HFFc6 (cell line): ENCODE data around the gene USP53. TPM values are rescaled to one million over a fixed set of nuclear protein-coding genes. Genes with fewer than 3 reads are reported as not detected.

Source experiments
- DNase-seq: peaks from one replicate; pipeline ENCODE4 v3.0.0-alpha.2; 2018
- H3K27ac Mint-ChIP-seq: 2 replicates; pipeline ENCODE4 v1.8.0; 2020; ENCODE audit warnings: mild to moderate bottlenecking, mixed read lengths
- H3K27me3 Mint-ChIP-seq: 2 replicates; pipeline ENCODE4 v1.8.0; 2021; ENCODE audit warnings: mild to moderate bottlenecking, moderate library complexity, mixed read lengths; ENCODE audit not compliant: insufficient read depth
- H3K36me3 Mint-ChIP-seq: 2 replicates; pipeline ENCODE4 v1.8.0; 2021; ENCODE audit warnings: low read depth, mixed read lengths
- H3K4me1 Mint-ChIP-seq: 2 replicates; pipeline ENCODE4 v1.8.0; 2020; ENCODE audit warnings: low read depth, mixed read lengths
- H3K4me3 Mint-ChIP-seq: 2 replicates; pipeline ENCODE4 v1.8.0; 2020; ENCODE audit warnings: mild to moderate bottlenecking, moderate library complexity, mixed read lengths
- H3K9me3 Mint-ChIP-seq: 2 replicates; pipeline ENCODE4 v1.8.0; 2020; ENCODE audit warnings: mild to moderate bottlenecking, mixed read lengths
- total RNA-seq, 6 experiments: library from RNA; stranded (reverse); fragmentation: NEBNext Ultra II Directional; extraction: Animal tissue kit (Norgen Biotek cat#: 25700); gene quantifications; 2 replicates in 1 of 6; 3 replicates in 5 of 6; pipeline ENCODE4 v1.2.3, GENCODE V29; 2021
- TF ChIP-seq, protein P1 (sequence below): fragments of 200-600 bp; sonication (generic); IDR thresholded peaks from 2 replicates; pipeline ENCODE4 v1.5.0; 2021; ENCODE audit warnings: antibody characterized with exemption, mild to moderate bottlenecking

USP53 gene
- total RNA-seq, 6 experiments from 2014 or later = 113 to 187 (median 120) TPM

DNA sequence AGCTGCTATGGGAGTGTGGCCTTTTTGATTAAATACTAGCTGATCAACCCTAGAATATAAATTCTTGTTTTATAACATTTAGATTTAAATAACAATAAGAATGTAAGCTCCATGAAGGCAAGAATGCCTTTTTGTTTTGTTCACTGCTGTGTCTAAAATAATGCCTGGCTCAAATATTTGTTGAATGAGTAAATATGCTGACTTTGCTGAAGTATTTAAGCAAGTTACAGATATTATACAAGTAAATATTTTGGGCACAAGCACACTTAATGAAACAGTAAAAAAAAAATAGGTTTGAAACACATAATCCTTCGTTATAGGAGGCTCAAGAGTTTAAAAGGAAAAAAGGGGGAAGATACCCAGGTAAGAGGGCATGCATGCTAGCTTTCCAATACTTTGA lies 85.3 kb downstream of the USP53 start:
- TF ChIP-seq, protein P1, sequence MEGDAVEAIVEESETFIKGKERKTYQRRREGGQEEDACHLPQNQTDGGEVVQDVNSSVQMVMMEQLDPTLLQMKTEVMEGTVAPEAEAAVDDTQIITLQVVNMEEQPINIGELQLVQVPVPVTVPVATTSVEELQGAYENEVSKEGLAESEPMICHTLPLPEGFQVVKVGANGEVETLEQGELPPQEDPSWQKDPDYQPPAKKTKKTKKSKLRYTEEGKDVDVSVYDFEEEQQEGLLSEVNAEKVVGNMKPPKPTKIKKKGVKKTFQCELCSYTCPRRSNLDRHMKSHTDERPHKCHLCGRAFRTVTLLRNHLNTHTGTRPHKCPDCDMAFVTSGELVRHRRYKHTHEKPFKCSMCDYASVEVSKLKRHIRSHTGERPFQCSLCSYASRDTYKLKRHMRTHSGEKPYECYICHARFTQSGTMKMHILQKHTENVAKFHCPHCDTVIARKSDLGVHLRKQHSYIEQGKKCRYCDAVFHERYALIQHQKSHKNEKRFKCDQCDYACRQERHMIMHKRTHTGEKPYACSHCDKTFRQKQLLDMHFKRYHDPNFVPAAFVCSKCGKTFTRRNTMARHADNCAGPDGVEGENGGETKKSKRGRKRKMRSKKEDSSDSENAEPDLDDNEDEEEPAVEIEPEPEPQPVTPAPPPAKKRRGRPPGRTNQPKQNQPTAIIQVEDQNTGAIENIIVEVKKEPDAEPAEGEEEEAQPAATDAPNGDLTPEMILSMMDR = no peak
- no peak for DNase-seq
- H3K4me1 Mint-ChIP-seq = peaks cover 60% of the 10 kb centered on the region
- peaks cover 31% of the 10 kb centered on the region for H3K27me3 Mint-ChIP-seq
- H3K9me3 Mint-ChIP-seq = peaks cover 18% of the 10 kb centered on the region; the same call in 1 of the 2 replicates
- H3K27ac Mint-ChIP-seq = peak overlapping the region; percentile 97
- H3K36me3 Mint-ChIP-seq = peaks cover 58% of the 10 kb centered on the region
- peak overlapping the region; percentile 92 for H3K4me3 Mint-ChIP-seq

DNA sequence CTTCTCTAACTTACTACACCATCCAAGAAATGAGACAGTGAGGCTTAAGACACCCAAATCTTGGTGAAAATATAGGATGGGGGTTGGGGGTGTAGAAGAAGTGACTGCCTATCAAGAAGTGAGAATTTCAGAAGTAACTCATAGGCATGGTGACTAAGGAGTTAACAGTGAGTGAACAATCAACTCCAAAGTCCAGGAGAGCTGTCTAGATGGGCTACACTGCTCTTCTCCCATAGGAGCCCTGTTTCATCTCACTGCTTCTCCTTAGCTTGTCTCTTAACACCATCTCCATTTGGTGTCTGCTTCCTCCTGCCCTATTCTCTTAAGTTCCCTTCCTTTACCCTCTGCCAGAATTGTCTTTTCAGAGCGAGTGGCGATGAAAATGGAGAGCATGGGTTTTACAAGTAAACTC lies 86.8 kb downstream of the USP53 start:
- H3K4me3 Mint-ChIP-seq = peak overlapping the region; percentile 92
- DNase-seq = no peak
- peaks cover 54% of the 10 kb centered on the region for H3K36me3 Mint-ChIP-seq
- H3K4me1 Mint-ChIP-seq = peaks cover 60% of the 10 kb centered on the region
- peak overlapping the region; percentile 97 for H3K27ac Mint-ChIP-seq
- peaks cover 18% of the 10 kb centered on the region; the same call in 1 of the 2 replicates for H3K9me3 Mint-ChIP-seq
- peaks cover 31% of the 10 kb centered on the region for H3K27me3 Mint-ChIP-seq
- TF ChIP-seq, protein P1 = no peak

DNA sequence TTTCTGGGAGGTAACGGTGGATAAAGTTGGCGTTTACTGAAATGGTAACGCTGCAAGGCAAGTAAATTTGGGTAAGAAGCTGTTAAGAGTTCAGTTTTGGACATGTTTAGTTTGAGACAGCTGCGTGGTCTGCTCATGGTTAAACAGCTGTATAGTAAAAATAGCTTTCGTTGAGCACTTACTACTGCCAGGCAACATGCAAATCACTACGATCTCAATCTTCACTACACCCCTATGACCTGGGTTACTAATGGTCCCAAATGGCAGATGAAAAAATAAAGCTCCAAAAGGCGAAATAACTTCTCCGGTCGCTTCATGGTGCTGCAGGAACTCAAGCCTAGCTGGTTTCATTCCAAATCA lies 87.2 kb downstream of the USP53 start:
- Mint-ChIP-seq H3K4me1 (peaks cover 58% of the 10 kb centered on the region), H3K27me3 (peaks cover 31% of the 10 kb centered on the region), H3K36me3 (peaks cover 54% of the 10 kb centered on the region), H3K4me3 (peak overlapping the region; percentile 92), H3K9me3 (peaks cover 18% of the 10 kb centered on the region; the same call in 1 of the 2 replicates), H3K27ac (peak overlapping the region; percentile 97)
- no peak for DNase-seq
- TF ChIP-seq, protein P1 = no peak

DNA sequence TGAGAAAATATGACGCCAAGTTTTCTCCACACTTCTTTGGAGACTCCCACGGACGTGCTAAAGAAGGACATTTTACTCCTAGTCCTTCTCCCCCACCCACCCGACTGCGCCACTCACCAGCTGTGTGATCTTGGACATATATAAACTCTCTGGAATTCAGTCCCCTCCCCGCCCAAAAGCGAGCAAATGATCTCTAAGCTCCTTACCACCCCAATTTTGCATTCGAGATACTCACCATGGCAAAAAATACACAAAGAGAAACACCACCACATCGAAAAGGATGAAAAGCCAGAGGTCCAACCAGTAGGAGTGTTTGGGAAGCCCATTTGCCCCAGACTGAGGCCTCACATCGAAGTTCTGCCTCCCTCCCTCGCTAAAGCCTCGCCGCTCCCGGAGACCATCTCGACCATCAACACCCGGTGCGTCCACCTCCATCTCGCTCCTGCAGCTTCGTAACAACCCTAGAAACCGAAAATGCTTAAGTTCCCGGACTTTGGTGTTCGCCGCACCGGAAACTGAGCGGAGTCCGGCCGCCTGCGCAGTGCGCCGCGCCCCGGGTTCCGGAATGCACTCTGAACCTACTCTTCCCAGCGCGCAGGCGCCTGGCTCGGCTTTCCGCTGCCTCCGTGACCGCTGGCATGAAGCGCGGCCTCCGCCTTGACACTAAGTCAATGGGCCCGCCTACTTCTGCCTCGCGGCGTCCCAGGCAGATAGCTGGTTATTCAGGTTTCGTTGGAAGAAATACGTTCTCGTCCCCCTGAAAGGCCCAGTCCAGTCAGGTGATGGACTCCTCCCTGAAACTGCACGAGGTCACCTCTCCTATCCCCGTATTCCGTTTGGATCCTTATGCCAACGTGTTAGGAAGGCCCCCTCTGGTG lies 87.8 kb downstream of the USP53 start:
- Mint-ChIP-seq H3K4me3 (peak overlapping the region; percentile 92), H3K4me1 (peaks cover 52% of the 10 kb centered on the region), H3K27ac (peak overlapping the region; percentile 97), H3K9me3 (peaks cover 18% of the 10 kb centered on the region; the same call in 1 of the 2 replicates), H3K27me3 (peaks cover 34% of the 10 kb centered on the region), H3K36me3 (peaks cover 52% of the 10 kb centered on the region)
- TF ChIP-seq, protein P1 = peak; percentile 50; the same call in 1 of the 2 replicates
- peak; percentile 89 for DNase-seq

DNA sequence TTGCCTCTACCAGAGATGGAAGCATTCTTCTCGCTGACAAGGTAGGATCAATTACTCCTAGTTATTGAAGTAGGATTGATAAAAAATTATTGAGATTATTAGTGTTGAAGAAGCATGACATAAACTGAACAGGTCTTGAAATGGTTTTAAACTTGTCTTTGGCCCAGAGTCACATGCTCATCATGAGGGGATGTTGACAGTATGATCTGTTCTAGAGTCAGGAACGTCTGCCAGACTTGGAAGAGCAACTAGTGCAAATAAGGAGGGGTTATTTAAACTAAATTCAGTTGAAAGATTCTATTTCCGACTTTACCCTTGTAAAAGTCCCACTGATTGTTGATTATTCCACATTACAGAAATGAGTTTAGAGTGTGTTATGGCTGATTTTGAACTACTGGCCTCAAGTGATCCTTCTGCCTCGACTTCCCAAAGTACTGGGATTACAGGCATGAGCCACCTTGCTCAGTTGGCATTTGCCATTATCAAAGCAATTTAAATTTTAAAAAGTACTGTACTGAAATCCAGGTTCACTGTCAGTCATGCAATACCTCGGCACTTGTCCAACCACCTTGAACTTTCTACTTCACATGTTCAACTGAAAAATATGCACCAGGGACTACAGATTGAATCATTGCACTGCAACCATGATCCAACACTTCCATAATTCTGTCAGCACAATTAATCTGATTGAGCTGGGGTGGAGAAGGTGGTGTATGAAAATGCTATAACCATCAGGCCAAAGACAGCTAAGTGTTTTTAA lies 89.7 kb downstream of the USP53 start:
- peak overlapping the region; percentile 35; the same call in 1 of the 2 replicates for H3K27ac Mint-ChIP-seq
- peaks cover 34% of the 10 kb centered on the region for H3K36me3 Mint-ChIP-seq
- H3K4me3 Mint-ChIP-seq = no peak overlapping the region; the same call in 1 of the 2 replicates
- peaks cover 11% of the 10 kb centered on the region; the same call in 1 of the 2 replicates for H3K9me3 Mint-ChIP-seq
- TF ChIP-seq, protein P1 = no peak
- H3K4me1 Mint-ChIP-seq = peaks cover 39% of the 10 kb centered on the region
- H3K27me3 Mint-ChIP-seq = peaks cover 34% of the 10 kb centered on the region
- no peak for DNase-seq
